Stimulated activated CD4-positive, alpha-beta T cell treated with anti-CD3 and anti-CD28 coated beads, Interleukin-4, amount 100 ng/mL, for 4 hours (primary cell): ENCODE data around the gene PRIMPOL.
A peak's percentile ranks its signal among the peaks of the same experiment; 100 is the strongest.
"Not testable (repeated sequence)": the region's sequence is repeated elsewhere in the genome, so short reads cannot be mapped to it uniquely, and the experiment has no call there.

Source experiments
- DNase-seq, 2 experiments: peaks; one replicate each; pipeline ENCODE4 v3.0.0-alpha.2; 2020

Gene PRIMPOL

GRCh38 chr4:184715526-184715925, 66.0 kb downstream of the PRIMPOL start:
- DNase-seq = no peak

- DNase-seq = no peak
Measured at GRCh38 chr4:184719407-184719806, 69.9 kb downstream of the PRIMPOL start.

GRCh38 chr4:184721254-184721653, 71.7 kb downstream of the PRIMPOL start:
- no peak for DNase-seq

GRCh38 chr4:184722798-184723197, 73.3 kb downstream of the PRIMPOL start:
- no peak for DNase-seq

- DNase-seq = no peak
Measured at GRCh38 chr4:184727430-184727829, 77.9 kb downstream of the PRIMPOL start.

- no peak for DNase-seq
Measured at GRCh38 chr4:184728858-184729257, 79.3 kb downstream of the PRIMPOL start.

GRCh38 chr4:184729946-184730345, 80.4 kb downstream of the PRIMPOL start:
- no peak for DNase-seq

- DNase-seq = no peak
Measured at GRCh38 chr4:184731056-184731455, 81.5 kb downstream of the PRIMPOL start.

- no peak for DNase-seq
Measured at GRCh38 chr4:184732126-184732525, 82.6 kb downstream of the PRIMPOL start.

- peak; percentile 93 to 95 for DNase-seq
Measured at GRCh38 chr4:184733654-184734524, 84.4 kb downstream of the PRIMPOL start, which contains the start of gene CENPU. Gene CENPU (minus strand): TSS chr4:184734096. CDS start chr4:184734062, 34 bp downstream.

- DNase-seq = no peak
Measured at GRCh38 chr4:184734758-184735157, 85.2 kb downstream of the PRIMPOL start.

GRCh38 chr4:184739575-184739974, 90.0 kb downstream of the PRIMPOL start:
- not testable (repeated sequence) for DNase-seq

GRCh38 chr4:184740980-184741391, 91.4 kb downstream of the PRIMPOL start:
- no peak for DNase-seq

GRCh38 chr4:184741651-184742050, 92.1 kb downstream of the PRIMPOL start:
- DNase-seq = not testable (repeated sequence)

- no peak for DNase-seq
Measured at GRCh38 chr4:184743650-184744049, 94.1 kb downstream of the PRIMPOL start.

- no peak for DNase-seq
Measured at GRCh38 chr4:184744236-184744635, 94.7 kb downstream of the PRIMPOL start.
